Stimulated activated CD4-positive, alpha-beta T cell treated with anti-CD3 and anti-CD28 coated beads, Interleukin-4, amount 100 ng/mL, for 24 hours (primary cell): ENCODE measurements around the gene MAP3K3.

Experiments used
- DNase-seq: peaks from one replicate; pipeline ENCODE4 v3.0.0-alpha.2; 2020

MAP3K3 gene

GRCh38 chr17:63657786-63658185 is 35.6 kb downstream of the MAP3K3 start:
- no peak for DNase-seq

GRCh38 chr17:63658366-63658765 is 36.1 kb downstream of the MAP3K3 start:
- no peak for DNase-seq

GRCh38 chr17:63659850-63660249 is 37.6 kb downstream of the MAP3K3 start:
- no peak for DNase-seq

- DNase-seq = no peak
Observed at GRCh38 chr17:63665527-63666214, 43.5 kb downstream of the MAP3K3 start.

- DNase-seq = no peak
Observed at GRCh38 chr17:63672856-63673255, 50.6 kb downstream of the MAP3K3 start.

- DNase-seq = no peak
Observed at GRCh38 chr17:63675231-63675606, 53.0 kb downstream of the MAP3K3 start.

GRCh38 chr17:63675607-63676546 is 53.7 kb downstream of the MAP3K3 start:
- no peak for DNase-seq

GRCh38 chr17:63676584-63676983 is 54.4 kb downstream of the MAP3K3 start:
- DNase-seq = no peak

GRCh38 chr17:63679214-63679613 is 57.0 kb downstream of the MAP3K3 start:
- DNase-seq = no peak

- no peak for DNase-seq
Observed at GRCh38 chr17:63680700-63681099, 58.5 kb downstream of the MAP3K3 start.

- no peak for DNase-seq
Observed at GRCh38 chr17:63681530-63681929, 59.3 kb downstream of the MAP3K3 start.

- no peak for DNase-seq
Observed at GRCh38 chr17:63682441-63682840, 60.2 kb downstream of the MAP3K3 start.

GRCh38 chr17:63682981-63683380 is 60.8 kb downstream of the MAP3K3 start:
- DNase-seq = no peak

- no peak for DNase-seq
Observed at GRCh38 chr17:63685041-63685440, 62.8 kb downstream of the MAP3K3 start.

GRCh38 chr17:63685578-63685977 is 63.4 kb downstream of the MAP3K3 start:
- DNase-seq = no peak

- no peak for DNase-seq
Observed at GRCh38 chr17:63686138-63686685, 64.0 kb downstream of the MAP3K3 start.

- no peak for DNase-seq
Observed at GRCh38 chr17:63688396-63689020, 66.3 kb downstream of the MAP3K3 start.

- DNase-seq = no peak
Observed at GRCh38 chr17:63689479-63689878, 67.3 kb downstream of the MAP3K3 start.

GRCh38 chr17:63692195-63692816 is 70.1 kb downstream of the MAP3K3 start:
- DNase-seq = no peak

GRCh38 chr17:63693411-63694113 is 71.3 kb downstream of the MAP3K3 start:
- DNase-seq = no peak

- DNase-seq = no peak
Observed at GRCh38 chr17:63694229-63694949, 72.2 kb downstream of the MAP3K3 start.
